Activated naive CD8-positive, alpha-beta T cell treated with anti-CD3 and anti-CD28 coated beads for 36 hours (primary cell): Measurements from ENCODE around the gene MAU2. TPM values are rescaled to one million over a fixed set of nuclear protein-coding genes. Genes with fewer than 3 reads are reported as not detected.

Experiments
- DNase-seq: peaks from one replicate; pipeline ENCODE4 v3.0.0; 2021
- H3K27ac Mint-ChIP-seq: one replicate; pipeline ENCODE4 v1.8.0; 2022; ENCODE audit warnings: mild to moderate bottlenecking, moderate library complexity, mixed read lengths
- H3K27me3 Mint-ChIP-seq: one replicate; pipeline ENCODE4 v1.8.0; 2022; ENCODE audit warnings: mild to moderate bottlenecking, mixed read lengths
- H3K36me3 Mint-ChIP-seq: one replicate; pipeline ENCODE4 v1.8.0; 2021; ENCODE audit warnings: mild to moderate bottlenecking, mixed read lengths
- H3K4me1 Mint-ChIP-seq: one replicate; pipeline ENCODE4 v1.8.0; 2021; ENCODE audit warnings: mixed read lengths
- H3K4me3 Mint-ChIP-seq: one replicate; pipeline ENCODE4 v1.8.0; 2022; ENCODE audit warnings: mild to moderate bottlenecking, moderate library complexity, mixed read lengths
- H3K9me3 Mint-ChIP-seq: one replicate; pipeline ENCODE4 v1.8.0; 2022; ENCODE audit warnings: mixed read lengths
- total RNA-seq, 2 experiments: library from RNA; stranded (reverse); gene quantifications; one replicate each; pipeline ENCODE4 v1.2.3, GENCODE V29; 2021

MAU2 gene
- total RNA-seq, 2 experiments from 2014 or later: 39.5 to 39.9 TPM

DNA sequence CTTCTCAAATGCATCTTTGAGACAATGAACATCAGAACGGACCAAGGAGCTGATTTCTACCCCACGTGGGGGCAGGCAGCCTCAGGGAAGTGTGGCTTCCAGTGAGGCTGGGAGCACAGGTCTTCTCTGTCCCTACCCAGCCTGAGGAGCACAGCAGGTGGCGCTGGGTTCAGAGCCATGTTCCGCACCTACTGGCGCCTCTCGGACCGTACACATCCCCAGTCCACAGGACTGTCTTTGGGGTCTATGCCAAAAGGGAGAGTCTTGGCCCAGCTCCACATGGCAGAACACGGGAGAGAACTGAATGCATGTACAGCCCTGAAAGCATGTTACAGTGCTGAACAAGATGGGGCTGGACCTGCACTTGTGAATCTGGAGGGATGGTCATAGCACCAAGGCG lies 22.9 kb upstream of the MAU2 start:
- no peak for DNase-seq
- Mint-ChIP-seq H3K9me3 (no peaks in the 10 kb centered on the region), H3K4me1 (no peaks in the 10 kb centered on the region), H3K36me3 (peaks cover 33% of the 10 kb centered on the region), H3K27me3 (no peaks in the 10 kb centered on the region), H3K27ac (no peak overlapping the region), H3K4me3 (no peak overlapping the region)

DNA sequence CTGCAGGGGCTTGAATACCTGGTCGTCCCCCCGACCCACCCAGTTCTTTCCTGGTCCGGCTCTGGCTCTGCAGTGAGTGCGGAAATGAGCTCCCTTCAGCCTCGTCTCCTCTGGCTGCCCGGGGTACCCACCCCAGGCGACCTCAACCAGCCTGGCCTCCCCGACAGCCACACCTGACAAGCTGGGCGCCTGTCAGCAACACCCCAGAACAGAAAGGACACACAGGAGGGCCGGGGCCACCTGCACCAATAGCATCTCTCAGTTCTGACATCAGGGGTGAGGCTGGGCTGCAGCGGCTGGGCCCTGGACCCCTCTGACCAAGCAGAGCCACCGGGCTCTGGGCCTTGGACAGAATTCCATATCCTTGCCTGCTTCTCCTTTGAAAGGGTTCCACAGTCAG lies 20.0 kb upstream of the MAU2 start:
- DNase-seq: no peak
- no peaks in the 10 kb centered on the region for H3K27me3 Mint-ChIP-seq
- no peak overlapping the region for H3K4me3 Mint-ChIP-seq
- no peak overlapping the region for H3K27ac Mint-ChIP-seq
- no peaks in the 10 kb centered on the region for H3K9me3 Mint-ChIP-seq
- peaks cover 10% of the 10 kb centered on the region for H3K36me3 Mint-ChIP-seq
- H3K4me1 Mint-ChIP-seq: no peaks in the 10 kb centered on the region

GRCh38 chr19:19303411-19303810 lies 17.2 kb upstream of the MAU2 start:
- no peaks in the 10 kb centered on the region for H3K9me3 Mint-ChIP-seq
- no peaks in the 10 kb centered on the region for H3K4me1 Mint-ChIP-seq
- peaks cover 4% of the 10 kb centered on the region for H3K36me3 Mint-ChIP-seq
- no peak for DNase-seq
- H3K4me3 Mint-ChIP-seq: no peak overlapping the region
- no peaks in the 10 kb centered on the region for H3K27me3 Mint-ChIP-seq
- H3K27ac Mint-ChIP-seq: no peak overlapping the region

GRCh38 chr19:19304186-19304965 lies 16.3 kb upstream of the MAU2 start:
- DNase-seq: no peak
- no peak overlapping the region for H3K27ac Mint-ChIP-seq
- peaks cover 6% of the 10 kb centered on the region for H3K36me3 Mint-ChIP-seq
- no peaks in the 10 kb centered on the region for H3K9me3 Mint-ChIP-seq
- no peak overlapping the region for H3K4me3 Mint-ChIP-seq
- H3K4me1 Mint-ChIP-seq: no peaks in the 10 kb centered on the region
- no peaks in the 10 kb centered on the region for H3K27me3 Mint-ChIP-seq

DNA sequence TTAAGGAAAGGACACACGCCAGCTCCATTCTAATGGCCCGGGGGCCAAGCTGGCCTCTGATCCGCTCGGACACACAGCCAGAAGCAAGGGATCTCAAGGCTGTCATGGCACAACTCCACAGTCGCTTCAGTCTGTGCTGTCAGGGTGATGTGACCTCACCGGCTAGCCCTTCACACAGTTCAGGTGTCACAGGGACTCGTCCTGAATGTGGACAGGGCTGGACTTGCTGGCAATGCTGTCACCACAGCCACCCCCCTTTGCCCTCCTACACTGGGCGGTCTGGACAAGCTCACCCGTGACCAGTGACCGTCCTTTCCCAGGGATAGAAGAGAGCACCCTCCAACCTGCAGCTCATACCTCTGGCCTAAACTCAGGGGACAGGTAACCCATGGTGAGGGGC lies 15.6 kb upstream of the MAU2 start:
- DNase-seq: no peak
- Mint-ChIP-seq H3K9me3 (no peaks in the 10 kb centered on the region), H3K4me1 (no peaks in the 10 kb centered on the region), H3K36me3 (peaks cover 6% of the 10 kb centered on the region), H3K27ac (no peak overlapping the region), H3K27me3 (no peaks in the 10 kb centered on the region), H3K4me3 (no peak overlapping the region)

DNA sequence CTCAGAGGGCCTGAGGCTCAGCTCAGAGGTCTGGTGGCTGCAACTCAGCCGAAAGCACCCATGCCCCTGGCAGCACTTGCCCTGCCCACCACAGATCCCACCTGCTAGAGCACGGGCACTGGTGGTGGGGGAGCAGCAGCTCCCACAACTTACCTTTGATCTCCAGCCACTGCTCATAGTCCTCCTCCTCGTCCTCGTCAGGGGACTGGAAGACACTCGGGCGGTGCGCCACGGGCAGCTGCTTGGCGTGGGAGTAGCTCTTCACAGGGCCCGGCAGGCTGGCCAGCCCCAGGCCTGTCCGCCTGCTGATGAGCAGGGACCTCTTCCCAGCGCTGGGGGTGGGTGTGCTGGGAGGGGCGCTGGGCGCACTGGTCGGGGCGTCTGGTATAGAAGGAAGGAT lies 14.9 kb upstream of the MAU2 start:
- no peak overlapping the region for H3K27ac Mint-ChIP-seq

GRCh38 chr19:19306191-19306590 lies 14.4 kb upstream of the MAU2 start:
- no peak for DNase-seq
- Mint-ChIP-seq H3K4me3 (no peak overlapping the region), H3K4me1 (peaks cover 2% of the 10 kb centered on the region), H3K9me3 (no peaks in the 10 kb centered on the region), H3K36me3 (peaks cover 9% of the 10 kb centered on the region), H3K27ac (no peak overlapping the region), H3K27me3 (no peaks in the 10 kb centered on the region)

More for the DNA sequence above, 14.9 kb upstream of the MAU2 start:
- Mint-ChIP-seq H3K36me3 (peaks cover 9% of the 10 kb centered on the region), H3K27me3 (no peaks in the 10 kb centered on the region), H3K4me3 (no peak overlapping the region), H3K9me3 (no peaks in the 10 kb centered on the region), H3K4me1 (peaks cover 2% of the 10 kb centered on the region)
- DNase-seq: no peak

DNA sequence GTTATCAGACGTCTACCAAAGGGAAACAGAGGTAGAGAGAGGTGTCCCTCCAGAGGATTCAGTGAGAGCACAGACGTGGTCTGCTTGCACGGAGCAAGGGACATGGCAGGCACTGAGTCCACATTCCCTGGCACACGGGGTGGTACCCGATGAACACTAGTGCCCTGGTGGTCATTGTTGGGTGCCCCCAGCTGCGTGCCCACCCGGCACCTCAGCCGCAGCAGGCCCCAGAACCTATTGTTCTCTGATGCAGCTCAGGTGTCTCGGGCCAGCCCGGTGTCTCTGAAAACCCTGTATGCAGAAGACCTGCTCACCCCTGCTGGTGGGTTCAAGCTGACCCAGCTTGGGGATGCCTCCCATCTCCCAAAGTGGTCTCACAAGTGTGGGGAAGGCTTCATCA lies 12.3 kb upstream of the MAU2 start:
- DNase-seq: no peak
- H3K9me3 Mint-ChIP-seq: no peaks in the 10 kb centered on the region
- H3K27me3 Mint-ChIP-seq: no peaks in the 10 kb centered on the region

GRCh38 chr19:19315444-19315843 lies 5.2 kb upstream of the MAU2 start:
- H3K4me3 Mint-ChIP-seq: no peak overlapping the region
- DNase-seq: no peak
- H3K27me3 Mint-ChIP-seq: no peaks in the 10 kb centered on the region
- H3K36me3 Mint-ChIP-seq: peaks cover 25% of the 10 kb centered on the region
- no peak overlapping the region for H3K27ac Mint-ChIP-seq
- no peaks in the 10 kb centered on the region for H3K9me3 Mint-ChIP-seq
- peaks cover 33% of the 10 kb centered on the region for H3K4me1 Mint-ChIP-seq

More for the DNA sequence above, 12.3 kb upstream of the MAU2 start:
- Mint-ChIP-seq H3K4me3 (no peak overlapping the region), H3K27ac (no peak overlapping the region), H3K36me3 (peaks cover 12% of the 10 kb centered on the region), H3K4me1 (peaks cover 8% of the 10 kb centered on the region)

DNA sequence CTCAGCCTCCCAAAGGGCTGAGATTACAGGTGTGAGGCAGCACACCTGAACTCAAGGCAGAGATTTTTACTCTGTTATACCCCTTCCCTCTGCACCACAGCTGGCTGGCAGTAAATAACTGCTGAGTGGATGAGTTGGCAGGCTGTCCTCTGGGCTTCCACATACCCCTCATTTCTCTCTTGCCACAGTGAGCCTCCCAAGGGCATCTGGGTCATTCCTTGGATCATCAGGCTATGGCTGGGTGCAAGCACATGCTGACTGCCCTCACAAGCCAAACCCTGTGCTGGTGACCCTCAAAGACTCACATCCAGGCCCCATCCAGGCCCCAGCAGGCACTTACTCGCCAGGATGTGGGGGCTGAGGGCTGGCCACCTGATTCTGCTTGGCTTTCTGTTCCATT lies 4.5 kb upstream of the MAU2 start:
- H3K4me1 Mint-ChIP-seq: peaks cover 32% of the 10 kb centered on the region
- peaks cover 24% of the 10 kb centered on the region for H3K36me3 Mint-ChIP-seq
- H3K9me3 Mint-ChIP-seq: no peaks in the 10 kb centered on the region

GRCh38 chr19:19319732-19320360 lies 783 bp upstream of the MAU2 start:
- DNase-seq: no peak
- Mint-ChIP-seq H3K27me3 (no peaks in the 10 kb centered on the region), H3K4me1 (peaks cover 42% of the 10 kb centered on the region), H3K9me3 (no peaks in the 10 kb centered on the region), H3K36me3 (peaks cover 27% of the 10 kb centered on the region), H3K4me3 (peak overlapping the region; percentile 92), H3K27ac (peak overlapping the region; percentile 99)

More for the DNA sequence above, 4.5 kb upstream of the MAU2 start:
- H3K27me3 Mint-ChIP-seq: no peaks in the 10 kb centered on the region
- H3K4me3 Mint-ChIP-seq: no peak overlapping the region
- H3K27ac Mint-ChIP-seq: no peak overlapping the region
- no peak for DNase-seq

GRCh38 chr19:19321141-19321577 lies 530 bp downstream of the MAU2 start:
- peak overlapping the region; percentile 83 for H3K27ac Mint-ChIP-seq
- H3K4me3 Mint-ChIP-seq: peak overlapping the region; percentile 92
- H3K4me1 Mint-ChIP-seq: peaks cover 37% of the 10 kb centered on the region

DNA sequence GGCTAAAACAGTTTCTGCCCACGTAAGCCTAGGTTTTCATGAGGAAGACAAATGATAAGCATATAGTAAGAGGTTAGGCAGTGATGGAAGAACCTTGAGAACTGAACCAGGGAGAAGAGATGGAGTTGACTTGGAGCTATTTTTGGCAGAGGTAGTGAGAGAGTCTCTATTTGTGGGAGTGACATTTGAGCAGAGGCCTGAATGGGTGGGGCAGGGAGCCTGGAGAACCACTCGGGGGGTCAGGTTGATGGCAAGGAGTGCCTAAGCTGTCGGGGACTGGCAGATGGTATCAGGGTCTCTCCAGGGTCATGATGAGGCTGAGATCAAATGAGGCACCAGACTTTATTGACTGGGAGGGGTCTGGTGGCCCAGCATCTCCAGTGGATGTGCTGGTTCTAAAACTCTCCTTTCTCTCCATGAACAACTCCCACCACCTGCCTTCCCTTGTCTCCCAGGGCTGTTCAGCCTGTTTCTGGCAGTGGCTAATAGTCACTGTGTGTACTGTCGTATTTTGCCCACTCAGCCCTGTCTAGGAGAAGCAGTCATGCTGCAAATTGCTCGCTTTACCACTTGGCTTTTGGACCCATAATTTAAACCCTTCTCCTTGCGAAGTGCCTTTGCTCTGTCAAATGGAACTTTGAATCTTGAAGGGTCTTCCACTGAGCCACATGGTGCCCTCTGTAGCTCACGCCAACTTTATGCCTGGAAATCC lies 3.6 kb downstream of the MAU2 start:
- H3K9me3 Mint-ChIP-seq: no peaks in the 10 kb centered on the region
- DNase-seq: no peak
- H3K4me1 Mint-ChIP-seq: peaks cover 36% of the 10 kb centered on the region
- peaks cover 24% of the 10 kb centered on the region for H3K36me3 Mint-ChIP-seq
- no peaks in the 10 kb centered on the region for H3K27me3 Mint-ChIP-seq
- peak overlapping the region; percentile 40 for H3K27ac Mint-ChIP-seq
- H3K4me3 Mint-ChIP-seq: no peak overlapping the region

More at GRCh38 chr19:19321141-19321577, 530 bp downstream of the MAU2 start:
- H3K9me3 Mint-ChIP-seq: no peaks in the 10 kb centered on the region
- peaks cover 30% of the 10 kb centered on the region for H3K36me3 Mint-ChIP-seq
- DNase-seq: no peak
- no peaks in the 10 kb centered on the region for H3K27me3 Mint-ChIP-seq

DNA sequence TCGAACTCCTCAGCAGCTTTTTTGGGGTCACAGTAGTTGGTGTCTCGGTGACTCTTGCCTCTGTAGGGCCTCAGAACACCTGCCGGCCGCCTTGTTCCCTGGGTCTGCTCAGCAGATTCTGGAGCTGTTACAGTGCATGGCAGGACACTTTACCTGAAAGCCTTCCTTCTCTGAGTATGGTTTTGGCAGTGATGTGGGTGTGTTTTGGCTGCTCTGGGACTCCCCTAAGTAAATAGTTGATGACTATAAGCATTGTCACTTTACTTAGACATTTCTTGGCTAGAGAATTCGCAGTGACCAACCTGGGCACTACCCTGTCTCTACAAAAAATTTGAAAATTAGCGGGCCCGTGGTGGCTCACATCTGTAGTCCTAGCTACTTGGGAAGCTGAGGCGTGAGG lies 7.0 kb downstream of the MAU2 start:
- Mint-ChIP-seq H3K36me3 (peaks cover 18% of the 10 kb centered on the region), H3K4me1 (peaks cover 25% of the 10 kb centered on the region), H3K27ac (peak overlapping the region; percentile 5), H3K4me3 (no peak overlapping the region), H3K27me3 (no peaks in the 10 kb centered on the region), H3K9me3 (no peaks in the 10 kb centered on the region)
- DNase-seq: no peak

GRCh38 chr19:19329126-19329525 lies 8.5 kb downstream of the MAU2 start:
- Mint-ChIP-seq H3K36me3 (peaks cover 11% of the 10 kb centered on the region), H3K4me3 (no peak overlapping the region), H3K27me3 (no peaks in the 10 kb centered on the region), H3K27ac (peak overlapping the region; percentile 64), H3K4me1 (peaks cover 19% of the 10 kb centered on the region), H3K9me3 (no peaks in the 10 kb centered on the region)
- no peak for DNase-seq
